GM12801 (cell line): ENCODE results near the gene ETFA.

Source experiments
- CTCF ChIP-seq: IDR thresholded peaks from one replicate; pipeline ENCODE4 v1.5.1; 2011; ENCODE audit warnings: control low read depth; ENCODE audit not compliant: insufficient read length; ENCODE audit errors: extremely low read depth

The ETFA gene

DNA sequence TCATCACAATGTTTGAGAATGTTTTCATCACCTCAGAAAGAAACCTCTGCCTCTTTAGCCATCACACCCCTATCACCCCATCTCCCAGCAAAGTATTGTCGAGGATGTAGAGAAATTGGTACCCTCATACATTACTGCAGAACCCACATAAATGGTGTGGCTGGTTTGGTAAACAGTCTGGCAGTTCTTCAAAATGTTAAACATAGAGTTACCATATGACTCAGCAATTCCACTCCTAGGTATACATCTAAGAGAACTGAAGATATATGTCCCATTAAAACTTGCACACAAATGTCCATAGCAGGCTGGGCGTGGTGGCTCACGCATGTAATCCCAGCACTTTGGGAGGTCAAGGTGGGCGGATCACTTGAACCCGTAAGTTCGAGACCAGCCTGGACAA, 8.7 kb upstream of the ETFA start:
- no peak for TF ChIP-seq CTCF

DNA sequence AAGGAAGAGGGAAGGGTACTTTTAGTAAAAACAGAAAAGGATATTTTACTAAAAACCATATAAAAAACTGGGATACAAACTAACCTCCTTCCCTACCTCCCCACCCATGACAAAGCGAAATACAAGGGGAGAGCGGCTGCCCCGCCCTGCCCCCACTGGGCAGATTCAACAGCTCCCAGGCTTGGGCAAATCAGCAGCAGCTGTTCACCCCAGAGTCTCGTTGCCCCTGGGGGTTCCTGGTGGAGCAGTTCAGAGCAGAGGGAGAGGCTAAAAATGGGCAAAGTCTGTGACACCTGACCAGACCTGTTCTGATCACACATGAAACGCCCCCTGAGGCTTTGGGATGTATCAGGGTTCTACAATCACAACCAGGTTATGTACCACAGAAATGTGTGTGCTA, 2.5 kb upstream of the ETFA start:
- no peak for TF ChIP-seq CTCF

DNA sequence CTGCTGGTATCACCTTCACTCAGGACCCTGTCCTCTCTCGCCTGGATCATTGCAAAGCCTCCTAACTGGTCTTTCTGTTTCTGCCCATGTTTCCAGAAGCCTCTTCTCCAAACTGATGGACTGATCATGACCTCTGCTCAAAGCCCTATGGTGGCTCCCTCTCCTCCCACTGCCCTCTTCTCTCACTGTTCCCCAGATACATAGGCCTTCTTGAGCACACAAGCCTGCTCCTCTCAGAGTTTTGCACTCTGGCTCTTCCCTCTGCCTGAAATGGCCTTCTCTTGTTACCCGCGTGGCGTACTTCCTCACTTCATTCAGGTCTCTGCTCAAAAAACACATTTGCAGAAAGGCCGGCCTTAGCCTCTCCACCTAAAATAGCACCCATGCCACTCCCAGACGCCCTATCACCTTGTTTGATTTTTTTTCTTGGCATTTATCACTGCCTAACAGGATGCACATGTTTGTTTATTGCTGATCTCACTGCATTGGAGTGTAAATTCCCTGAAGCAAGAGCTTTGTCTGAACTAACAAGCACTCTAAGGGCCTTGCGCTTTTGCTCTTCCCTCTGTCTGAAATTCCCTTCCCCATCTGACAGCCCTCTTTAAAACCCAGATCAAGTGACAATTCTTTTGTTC, 1.4 kb upstream of the ETFA start:
- TF ChIP-seq CTCF, result no peak

- TF ChIP-seq CTCF, result no peak
Observed at GRCh38 chr15:76310475-76311099, 682 bp downstream of the ETFA start.

GRCh38 chr15:76309601-76310330, 1.5 kb downstream of the ETFA start:
- TF ChIP-seq CTCF, result no peak

- TF ChIP-seq CTCF, result no peak
Observed at GRCh38 chr15:76303909-76304308, 7.4 kb downstream of the ETFA start.

- no peak for TF ChIP-seq CTCF
Observed at GRCh38 chr15:76299786-76300185, 11.5 kb downstream of the ETFA start.
